HepG2 (cell line): ENCODE results near the gene RPS6KL1. TPM values are rescaled to one million over a fixed set of nuclear protein-coding genes. Genes with fewer than 3 reads are reported as not detected.
A peak's percentile ranks its signal among the peaks of the same experiment; 100 is the strongest.

Source experiments
- FOSL1 ChIP-seq: sonication (generic); formaldehyde crosslinking; IDR thresholded peaks from 2 replicates; pipeline ENCODE4 v1.9.0; 2021; ENCODE audit warnings: missing genetic modification reagents, borderline replicate concordance
- FOSL2 ChIP-seq: sonication (generic); formaldehyde crosslinking; IDR thresholded peaks from 2 replicates; pipeline ENCODE4 v1.4.0; 2020; ENCODE audit warnings: missing genetic modification reagents
- FOXJ3 ChIP-seq: sonication (generic); formaldehyde crosslinking; IDR thresholded peaks from 2 replicates; pipeline ENCODE4 v1.4.0; 2020; ENCODE audit warnings: missing genetic modification reagents, mild to moderate bottlenecking, borderline replicate concordance
- JARID2 ChIP-seq: sonication (generic); formaldehyde crosslinking; IDR thresholded peaks from 2 replicates; pipeline ENCODE4 v1.8.1; 2023; ENCODE audit warnings: missing genetic modification reagents, inconsistent platforms; ENCODE audit not compliant: insufficient replicate concordance
- NCOR1 ChIP-seq: fragments of 200-600 bp; sonication (generic); IDR thresholded peaks from 2 replicates; pipeline ENCODE4 v1.7.0; 2017; ENCODE audit warnings: antibody characterized with exemption, low read length, borderline replicate concordance
- SRSF1 ChIP-seq: fragments of 200-400 bp; formaldehyde crosslinking; optimal IDR thresholded peaks from 2 replicates; pipeline ENCODE3; 2017; ENCODE audit warnings: mild to moderate bottlenecking, low read depth, low read length, moderate library complexity
- TCF12 ChIP-seq, 2 experiments: fragments of 450-650 bp in 1 of 2; sonication (generic) in 1 of 2; formaldehyde crosslinking in 1 of 2; IDR thresholded peaks; 2 replicates each; pipeline versions ENCODE4 v1.6.1 to v1.8.0; 2017 to 2022; ENCODE audit warnings: antibody characterized with exemption in 1 of 2, mild to moderate bottlenecking in 1 of 2, missing genetic modification reagents in 1 of 2, moderate library complexity in 1 of 2
- ZBTB7A ChIP-seq: sonication (generic); formaldehyde crosslinking; IDR thresholded peaks from 2 replicates; pipeline ENCODE4 v1.8.0; 2022; ENCODE audit warnings: mild to moderate bottlenecking, missing genetic modification reagents
- ZC3H13 ChIP-seq: sonication (generic); formaldehyde crosslinking; IDR thresholded peaks from 2 replicates; pipeline ENCODE4 v1.8.1; 2023; ENCODE audit warnings: mild to moderate bottlenecking, missing genetic modification reagents, moderate library complexity
- ZFY ChIP-seq: sonication (generic); formaldehyde crosslinking; IDR thresholded peaks from 2 replicates; pipeline ENCODE4 v1.4.0; 2020; ENCODE audit warnings: missing genetic modification reagents
- ZNF446 ChIP-seq: sonication (generic); formaldehyde crosslinking; IDR thresholded peaks from 2 replicates; pipeline ENCODE4 v1.5.0; 2020; ENCODE audit warnings: mild to moderate bottlenecking, missing genetic modification reagents
- ZNF572 ChIP-seq: sonication (generic); formaldehyde crosslinking; IDR thresholded peaks from 2 replicates; pipeline ENCODE4 v1.5.1; 2020; ENCODE audit warnings: mild to moderate bottlenecking, missing genetic modification reagents
- ZNF788 ChIP-seq: sonication (generic); formaldehyde crosslinking; IDR thresholded peaks from 2 replicates; pipeline ENCODE4 v1.5.0; 2020; ENCODE audit warnings: mild to moderate bottlenecking, missing genetic modification reagents, borderline replicate concordance
- ZNF879 ChIP-seq: sonication (generic); formaldehyde crosslinking; IDR thresholded peaks from 2 replicates; pipeline ENCODE4 v1.8.1; 2023; ENCODE audit warnings: missing genetic modification reagents
- polyA plus RNA-seq, 8 experiments: library from polyadenylated mRNA; depleted of rRNA in 3 of 8; stranded (reverse) in 7 of 8; unstranded in 1 of 8; fragments of >200 nt; fragmentation: Illumina TruSeq in 4 of 8; extraction: Trizol in 4 of 8; gene quantifications; 2 replicates each; pipeline versions ENCODE4 v1.2.1 to v1.2.3, GENCODE V29; 2011 to 2016; ENCODE audit warnings: low read depth in 4 of 8, missing spikeins in 1 of 8, mixed read lengths in 1 of 8; ENCODE audit not compliant: insufficient read depth in 1 of 8
- total RNA-seq, 5 experiments: library from RNA; depleted of rRNA; stranded (reverse); fragments of >200 nt; fragmentation: Illumina TruSeq; extraction: Trizol; gene quantifications; 2 replicates each; pipeline ENCODE4 v1.2.3, GENCODE V29; 2016; ENCODE audit warnings: low read depth in 1 of 5
- TF ChIP-seq, protein P1 (sequence below): sonication (generic); formaldehyde crosslinking; IDR thresholded peaks from 2 replicates; pipeline ENCODE4 v1.4.0; 2020; ENCODE audit warnings: missing genetic modification reagents, borderline replicate concordance
- TF ChIP-seq, protein P2 (sequence below): IDR thresholded peaks from 2 replicates; pipeline ENCODE4 v1.6.1; 2016; ENCODE audit warnings: low read depth, missing genetic modification reagents, missing compliant biosample characterization
- TF ChIP-seq, protein P3 (sequence below): sonication (generic); formaldehyde crosslinking; IDR thresholded peaks from 2 replicates; pipeline ENCODE4 v1.8.1; 2023; ENCODE audit warnings: mild to moderate bottlenecking, missing genetic modification reagents

RPS6KL1 gene
- total and polyA plus RNA-seq, 2 of the 13 experiments (the other 11 are each of a cell fraction or from before 2014, with no cell fraction given), result 6.5 to 11.5 TPM

DNA sequence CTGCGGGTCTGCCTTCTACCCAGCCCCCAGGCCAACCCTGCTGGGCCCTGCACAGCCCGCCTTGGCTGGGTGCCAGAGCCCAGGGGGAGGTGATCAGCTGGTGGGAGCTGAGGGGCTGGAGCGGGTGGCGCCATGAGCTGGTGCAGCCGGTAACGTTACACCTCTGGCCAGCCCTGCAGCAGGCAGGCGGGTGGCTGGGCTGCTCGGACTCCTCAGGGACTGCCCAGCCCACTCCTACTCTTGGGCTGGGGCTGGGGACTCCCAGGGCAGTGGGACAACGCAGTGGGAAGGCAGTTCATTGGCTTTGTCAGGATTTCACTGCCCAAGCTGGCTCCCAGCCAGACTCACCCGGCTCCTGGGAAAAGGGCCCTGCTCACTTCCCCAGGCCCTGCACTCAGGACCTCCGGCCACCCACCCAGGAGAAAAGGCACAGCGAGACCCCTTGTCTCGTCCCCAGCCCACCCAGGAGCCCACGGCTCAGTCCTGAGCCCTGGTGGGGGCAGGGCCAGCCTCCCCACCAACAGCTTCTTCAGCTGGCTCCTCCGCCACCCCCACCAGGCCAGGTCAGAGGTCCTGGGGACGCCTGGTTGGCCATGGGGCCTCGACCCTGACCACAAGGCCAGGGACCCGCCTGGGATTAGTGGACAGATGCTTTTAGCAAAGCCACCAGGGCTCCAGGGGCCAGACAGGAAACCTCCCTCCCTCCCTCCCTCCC, 31.3 kb upstream of the RPS6KL1 start (continued):
- TF ChIP-seq, protein P1, sequence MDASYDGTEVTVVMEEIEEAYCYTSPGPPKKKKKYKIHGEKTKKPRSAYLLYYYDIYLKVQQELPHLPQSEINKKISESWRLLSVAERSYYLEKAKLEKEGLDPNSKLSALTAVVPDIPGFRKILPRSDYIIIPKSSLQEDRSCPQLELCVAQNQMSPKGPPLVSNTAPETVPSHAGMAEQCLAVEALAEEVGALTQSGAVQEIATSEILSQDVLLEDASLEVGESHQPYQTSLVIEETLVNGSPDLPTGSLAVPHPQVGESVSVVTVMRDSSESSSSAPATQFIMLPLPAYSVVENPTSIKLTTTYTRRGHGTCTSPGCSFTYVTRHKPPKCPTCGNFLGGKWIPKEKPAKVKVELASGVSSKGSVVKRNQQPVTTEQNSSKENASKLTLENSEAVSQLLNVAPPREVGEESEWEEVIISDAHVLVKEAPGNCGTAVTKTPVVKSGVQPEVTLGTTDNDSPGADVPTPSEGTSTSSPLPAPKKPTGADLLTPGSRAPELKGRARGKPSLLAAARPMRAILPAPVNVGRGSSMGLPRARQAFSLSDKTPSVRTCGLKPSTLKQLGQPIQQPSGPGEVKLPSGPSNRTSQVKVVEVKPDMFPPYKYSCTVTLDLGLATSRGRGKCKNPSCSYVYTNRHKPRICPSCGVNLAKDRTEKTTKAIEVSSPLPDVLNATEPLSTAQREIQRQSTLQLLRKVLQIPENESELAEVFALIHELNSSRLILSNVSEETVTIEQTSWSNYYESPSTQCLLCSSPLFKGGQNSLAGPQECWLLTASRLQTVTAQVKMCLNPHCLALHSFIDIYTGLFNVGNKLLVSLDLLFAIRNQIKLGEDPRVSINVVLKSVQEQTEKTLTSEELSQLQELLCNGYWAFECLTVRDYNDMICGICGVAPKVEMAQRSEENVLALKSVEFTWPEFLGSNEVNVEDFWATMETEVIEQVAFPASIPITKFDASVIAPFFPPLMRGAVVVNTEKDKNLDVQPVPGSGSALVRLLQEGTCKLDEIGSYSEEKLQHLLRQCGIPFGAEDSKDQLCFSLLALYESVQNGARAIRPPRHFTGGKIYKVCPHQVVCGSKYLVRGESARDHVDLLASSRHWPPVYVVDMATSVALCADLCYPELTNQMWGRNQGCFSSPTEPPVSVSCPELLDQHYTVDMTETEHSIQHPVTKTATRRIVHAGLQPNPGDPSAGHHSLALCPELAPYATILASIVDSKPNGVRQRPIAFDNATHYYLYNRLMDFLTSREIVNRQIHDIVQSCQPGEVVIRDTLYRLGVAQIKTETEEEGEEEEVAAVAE (CRISPR knock-in tag), result peak; percentile 47; the same call in 1 of the 2 replicates
- TF ChIP-seq ZBTB7A (peak; percentile 85; the same call in 1 of the 2 replicates), FOXJ3 (CRISPR knock-in tag) (no peak; the same call in 1 of the 2 replicates), JARID2 (CRISPR knock-in tag) (no peak), ZNF446 (CRISPR knock-in tag) (no peak), ZNF879 (CRISPR knock-in tag) (no peak), ZC3H13 (CRISPR knock-in tag) (no peak), ZFY (CRISPR knock-in tag) (peak; percentile 66; the same call in 1 of the 2 replicates), ZNF788 (CRISPR knock-in tag) (0 out of 2 replicates have a peak, but pooled peaks have one; percentile 46), FOSL2 (0 out of 2 replicates have a peak, but pooled peaks have one; percentile 4), FOSL1 (CRISPR knock-in tag) (no peak), TCF12 (IDR thresholded peaks at IDR 0.05) (no peak), TCF12 (CRISPR knock-in tag; IDR thresholded peaks at IDR 0.05) (no peak), SRSF1 (no peak), ZNF572 (CRISPR knock-in tag) (no peak), NCOR1 (peak; percentile 13; the same call in 1 of the 2 replicates)
- TF ChIP-seq, protein P2, sequence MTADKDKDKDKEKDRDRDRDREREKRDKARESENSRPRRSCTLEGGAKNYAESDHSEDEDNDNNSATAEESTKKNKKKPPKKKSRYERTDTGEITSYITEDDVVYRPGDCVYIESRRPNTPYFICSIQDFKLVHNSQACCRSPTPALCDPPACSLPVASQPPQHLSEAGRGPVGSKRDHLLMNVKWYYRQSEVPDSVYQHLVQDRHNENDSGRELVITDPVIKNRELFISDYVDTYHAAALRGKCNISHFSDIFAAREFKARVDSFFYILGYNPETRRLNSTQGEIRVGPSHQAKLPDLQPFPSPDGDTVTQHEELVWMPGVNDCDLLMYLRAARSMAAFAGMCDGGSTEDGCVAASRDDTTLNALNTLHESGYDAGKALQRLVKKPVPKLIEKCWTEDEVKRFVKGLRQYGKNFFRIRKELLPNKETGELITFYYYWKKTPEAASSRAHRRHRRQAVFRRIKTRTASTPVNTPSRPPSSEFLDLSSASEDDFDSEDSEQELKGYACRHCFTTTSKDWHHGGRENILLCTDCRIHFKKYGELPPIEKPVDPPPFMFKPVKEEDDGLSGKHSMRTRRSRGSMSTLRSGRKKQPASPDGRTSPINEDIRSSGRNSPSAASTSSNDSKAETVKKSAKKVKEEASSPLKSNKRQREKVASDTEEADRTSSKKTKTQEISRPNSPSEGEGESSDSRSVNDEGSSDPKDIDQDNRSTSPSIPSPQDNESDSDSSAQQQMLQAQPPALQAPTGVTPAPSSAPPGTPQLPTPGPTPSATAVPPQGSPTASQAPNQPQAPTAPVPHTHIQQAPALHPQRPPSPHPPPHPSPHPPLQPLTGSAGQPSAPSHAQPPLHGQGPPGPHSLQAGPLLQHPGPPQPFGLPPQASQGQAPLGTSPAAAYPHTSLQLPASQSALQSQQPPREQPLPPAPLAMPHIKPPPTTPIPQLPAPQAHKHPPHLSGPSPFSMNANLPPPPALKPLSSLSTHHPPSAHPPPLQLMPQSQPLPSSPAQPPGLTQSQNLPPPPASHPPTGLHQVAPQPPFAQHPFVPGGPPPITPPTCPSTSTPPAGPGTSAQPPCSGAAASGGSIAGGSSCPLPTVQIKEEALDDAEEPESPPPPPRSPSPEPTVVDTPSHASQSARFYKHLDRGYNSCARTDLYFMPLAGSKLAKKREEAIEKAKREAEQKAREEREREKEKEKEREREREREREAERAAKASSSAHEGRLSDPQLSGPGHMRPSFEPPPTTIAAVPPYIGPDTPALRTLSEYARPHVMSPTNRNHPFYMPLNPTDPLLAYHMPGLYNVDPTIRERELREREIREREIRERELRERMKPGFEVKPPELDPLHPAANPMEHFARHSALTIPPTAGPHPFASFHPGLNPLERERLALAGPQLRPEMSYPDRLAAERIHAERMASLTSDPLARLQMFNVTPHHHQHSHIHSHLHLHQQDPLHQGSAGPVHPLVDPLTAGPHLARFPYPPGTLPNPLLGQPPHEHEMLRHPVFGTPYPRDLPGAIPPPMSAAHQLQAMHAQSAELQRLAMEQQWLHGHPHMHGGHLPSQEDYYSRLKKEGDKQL (CRISPR knock-in tag), result no peak
- TF ChIP-seq, protein P3, sequence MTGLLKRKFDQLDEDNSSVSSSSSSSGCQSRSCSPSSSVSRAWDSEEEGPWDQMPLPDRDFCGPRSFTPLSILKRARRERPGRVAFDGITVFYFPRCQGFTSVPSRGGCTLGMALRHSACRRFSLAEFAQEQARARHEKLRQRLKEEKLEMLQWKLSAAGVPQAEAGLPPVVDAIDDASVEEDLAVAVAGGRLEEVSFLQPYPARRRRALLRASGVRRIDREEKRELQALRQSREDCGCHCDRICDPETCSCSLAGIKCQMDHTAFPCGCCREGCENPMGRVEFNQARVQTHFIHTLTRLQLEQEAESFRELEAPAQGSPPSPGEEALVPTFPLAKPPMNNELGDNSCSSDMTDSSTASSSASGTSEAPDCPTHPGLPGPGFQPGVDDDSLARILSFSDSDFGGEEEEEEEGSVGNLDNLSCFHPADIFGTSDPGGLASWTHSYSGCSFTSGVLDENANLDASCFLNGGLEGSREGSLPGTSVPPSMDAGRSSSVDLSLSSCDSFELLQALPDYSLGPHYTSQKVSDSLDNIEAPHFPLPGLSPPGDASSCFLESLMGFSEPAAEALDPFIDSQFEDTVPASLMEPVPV (CRISPR knock-in tag), result 0 out of 2 replicates have a peak, but pooled peaks have one; percentile 44
